K562 (cell line): ENCODE measurements around the gene COASY. TPM values are rescaled to one million over a fixed set of nuclear protein-coding genes. Genes with fewer than 3 reads are reported as not detected.

Source experiments
- BRD9 ChIP-seq: fragments of 450-650 bp; IDR thresholded peaks from 2 replicates; pipeline ENCODE4 v1.6.1; 2018; ENCODE audit warnings: low read depth; ENCODE audit not compliant: partially characterized antibody
- CXXC5 ChIP-seq: fragments of 250-450 bp; sonication (Bioruptor Pico); IDR thresholded peaks from 2 replicates; pipeline ENCODE4 v1.8.0; 2022; ENCODE audit warnings: inconsistent platforms, mild to moderate bottlenecking, moderate library complexity
- E2F1 ChIP-seq: sonication (generic); formaldehyde crosslinking; IDR thresholded peaks from 2 replicates; pipeline ENCODE4 v1.8.1; 2023; ENCODE audit warnings: mild to moderate bottlenecking, missing genetic modification reagents, moderate library complexity
- ELF1 ChIP-seq: fragments of 200-800 bp; sonication (Bioruptor generic); IDR thresholded peaks from 2 replicates; pipeline ENCODE4 v1.6.1; 2016; ENCODE audit warnings: missing genetic modification characterization, missing compliant biosample characterization
- GABPA ChIP-seq: fragments of 200-800 bp; sonication (Bioruptor generic); conservative IDR thresholded peaks from 2 replicates; pipeline ENCODE4 v1.6.1; 2016; ENCODE audit warnings: low read depth, missing genetic modification characterization, missing compliant biosample characterization
- GATAD2B ChIP-seq: fragments of 450-650 bp; IDR thresholded peaks from 2 replicates; pipeline ENCODE4 v1.6.1; 2017; ENCODE audit warnings: mild to moderate bottlenecking, borderline replicate concordance
- HDAC6 ChIP-seq: IDR thresholded peaks from 2 replicates; pipeline ENCODE4 v1.6.1; 2012; ENCODE audit warnings: low read depth, mild to moderate bottlenecking, control low read depth, inconsistent platforms, low read length, moderate library complexity
- HNRNPL ChIP-seq: fragments of 200-400 bp; formaldehyde crosslinking; IDR thresholded peaks from 2 replicates; pipeline ENCODE4 v1.6.1; 2017; ENCODE audit warnings: low read depth, mild to moderate bottlenecking, low read length
- IRF9 ChIP-seq: fragments of 450-650 bp; IDR thresholded peaks from 2 replicates; pipeline ENCODE4 v1.6.1; 2016; ENCODE audit warnings: missing biosample characterization, missing genetic modification characterization
- MAFF ChIP-seq: IDR thresholded peaks from 2 replicates; pipeline ENCODE4 v1.6.1; 2012; ENCODE audit warnings: low read length, improper control_type of control experiment
- MAFK ChIP-seq: IDR thresholded peaks from 2 replicates; pipeline ENCODE4 v1.6.1; 2011; ENCODE audit warnings: low read length, improper control_type of control experiment
- MAX ChIP-seq: sonication (generic); formaldehyde crosslinking; IDR thresholded peaks from 2 replicates; pipeline ENCODE4 v1.9.0; 2022; ENCODE audit warnings: mild to moderate bottlenecking, missing genetic modification reagents
- NFE2 ChIP-seq: IDR thresholded peaks from 2 replicates; pipeline ENCODE4 v1.6.1; 2014; ENCODE audit warnings: antibody characterized with exemption, low read depth
- POLR2B ChIP-seq: fragments of 450-650 bp; IDR thresholded peaks from 2 replicates; pipeline ENCODE4 v1.6.1; 2018; ENCODE audit warnings: low read depth; ENCODE audit not compliant: partially characterized antibody
- RBM14 ChIP-seq: fragments of 200-400 bp; formaldehyde crosslinking; IDR thresholded peaks from 2 replicates; pipeline ENCODE4 v1.6.1; 2018; ENCODE audit warnings: low read depth, mild to moderate bottlenecking, low read length, moderate library complexity, borderline replicate concordance; ENCODE audit not compliant: insufficient read depth
- RBM15 ChIP-seq: fragments of 200-400 bp; formaldehyde crosslinking; IDR thresholded peaks from 2 replicates; pipeline ENCODE4 v1.6.1; 2018; ENCODE audit warnings: mild to moderate bottlenecking, low read length, moderate library complexity; ENCODE audit not compliant: insufficient read depth
- SAP30 ChIP-seq: fragments of 200-600 bp; sonication (generic); IDR thresholded peaks from 2 replicates; pipeline ENCODE4 v1.6.1; 2012; ENCODE audit warnings: borderline replicate concordance, low read depth, mild to moderate bottlenecking, moderate library complexity, low read length, control low read depth, inconsistent platforms; ENCODE audit not compliant: insufficient read depth, poor library complexity, severe bottlenecking
- SMARCA5 ChIP-seq: fragments of 450-650 bp; IDR thresholded peaks from 2 replicates; pipeline ENCODE4 v1.6.1; 2016
- STAT5A ChIP-seq: IDR thresholded peaks from 2 replicates; pipeline ENCODE4 v1.6.1; 2012; ENCODE audit warnings: low read length, inconsistent platforms, borderline replicate concordance
- ZNF408 ChIP-seq: fragments of 250-450 bp; sonication (Bioruptor Pico); IDR thresholded peaks from 2 replicates; pipeline ENCODE4 v1.4.0; 2020; ENCODE audit warnings: low read depth, mild to moderate bottlenecking, moderate library complexity
- ZNF586 ChIP-seq: fragments of 450-650 bp; formaldehyde crosslinking; conservative IDR thresholded peaks from 2 replicates; pipeline ENCODE4 v1.4.0; 2020; ENCODE audit warnings: mild to moderate bottlenecking, moderate library complexity
- polyA plus RNA-seq, 8 experiments: library from polyadenylated mRNA; depleted of rRNA in 4 of 8; stranded (reverse) in 5 of 8; unstranded in 3 of 8; fragments of >200 nt; fragmentation: Nextera tagmentation in 2 of 8; fragmentation: Illumina TruSeq in 1 of 8; extraction: Ambion mirVana in 2 of 8; extraction: Trizol in 1 of 8; gene quantifications; 2 replicates each; pipeline versions ENCODE4 v1.2.1 to v1.2.3, GENCODE V29; 2011 to 2014; ENCODE audit warnings: inconsistent platforms in 1 of 8, missing spikeins in 1 of 8
- total RNA-seq, 7 experiments: library from RNA; depleted of rRNA in 6 of 7; stranded (reverse); fragments of >200 nt in 6 of 7; fragmentation: Illumina TruSeq in 2 of 7; extraction: Trizol in 2 of 7; gene quantifications; 2 replicates each; pipeline versions ENCODE4 v1.2.1 to v1.2.3, GENCODE V29; 2011 to 2021; ENCODE audit warnings: low replicate concordance in 1 of 7
- TF ChIP-seq, protein P1 (sequence below): sonication (generic); formaldehyde crosslinking; IDR thresholded peaks from 2 replicates; pipeline ENCODE4 v1.8.0; 2022; ENCODE audit warnings: mild to moderate bottlenecking, missing genetic modification reagents, borderline replicate concordance

The COASY gene
- total and polyA plus RNA-seq, 9 of the 15 experiments (the other 6 are each of a cell fraction or from before 2014, with no cell fraction given) = 25.4 to 175 (median 62.3) TPM

DNA sequence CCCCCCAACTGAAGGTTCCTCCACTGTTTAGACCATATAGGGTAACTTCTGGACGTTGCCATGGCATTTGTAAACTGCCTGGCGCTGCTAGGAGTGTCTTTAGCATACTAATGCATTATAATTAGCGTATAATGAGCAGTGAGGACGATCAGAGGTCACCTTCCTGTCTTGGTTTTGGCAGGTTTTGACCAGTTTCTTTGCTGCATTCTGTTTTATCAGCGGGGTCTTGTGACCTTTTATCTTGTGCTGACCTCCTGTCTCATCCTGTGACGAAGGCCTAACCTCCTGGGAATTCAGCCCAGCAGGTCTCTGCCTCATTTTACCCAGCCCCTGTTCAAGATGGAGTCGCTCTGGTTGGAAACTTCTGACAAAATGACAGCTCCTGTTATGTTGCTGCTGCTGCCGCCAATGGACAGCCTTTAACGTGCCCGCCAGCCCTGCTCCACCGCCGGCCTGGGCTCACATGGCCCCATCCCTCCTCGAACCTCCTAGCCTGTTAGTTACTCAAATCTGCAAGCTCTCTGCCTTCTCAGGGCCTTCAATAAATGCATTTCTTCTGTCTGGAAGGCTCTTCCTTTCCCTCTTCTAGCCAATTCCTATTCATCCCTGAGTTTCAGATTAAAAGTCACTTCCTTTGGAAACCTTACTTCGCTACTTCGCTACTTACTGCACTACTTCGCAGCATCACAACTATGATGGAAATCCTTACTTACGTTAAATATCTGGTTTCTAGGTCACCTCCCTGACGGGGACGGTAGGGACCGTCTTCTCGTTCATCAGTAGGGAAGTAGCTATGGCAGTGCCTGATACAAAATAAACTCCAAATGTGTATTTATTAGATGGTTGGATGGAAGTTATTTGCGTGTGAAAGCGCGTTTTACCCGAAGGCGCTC, 26.5 kb upstream of the COASY start (continued):
- no peak for TF ChIP-seq MAFF
- TF ChIP-seq SMARCA5 = no peak
- no peak for TF ChIP-seq ZNF408 (CRISPR knock-in tag)
- TF ChIP-seq NFE2 = no peak
- TF ChIP-seq MAX (CRISPR knock-in tag) = no peak
- TF ChIP-seq ELF1 = no peak
- TF ChIP-seq GATAD2B = no peak
- no peak for TF ChIP-seq HNRNPL
- TF ChIP-seq E2F1 (CRISPR knock-in tag) = no peak
- peak; percentile 52 for TF ChIP-seq BRD9
- no peak for TF ChIP-seq RBM15
- TF ChIP-seq STAT5A = no peak
- TF ChIP-seq, protein P1, sequence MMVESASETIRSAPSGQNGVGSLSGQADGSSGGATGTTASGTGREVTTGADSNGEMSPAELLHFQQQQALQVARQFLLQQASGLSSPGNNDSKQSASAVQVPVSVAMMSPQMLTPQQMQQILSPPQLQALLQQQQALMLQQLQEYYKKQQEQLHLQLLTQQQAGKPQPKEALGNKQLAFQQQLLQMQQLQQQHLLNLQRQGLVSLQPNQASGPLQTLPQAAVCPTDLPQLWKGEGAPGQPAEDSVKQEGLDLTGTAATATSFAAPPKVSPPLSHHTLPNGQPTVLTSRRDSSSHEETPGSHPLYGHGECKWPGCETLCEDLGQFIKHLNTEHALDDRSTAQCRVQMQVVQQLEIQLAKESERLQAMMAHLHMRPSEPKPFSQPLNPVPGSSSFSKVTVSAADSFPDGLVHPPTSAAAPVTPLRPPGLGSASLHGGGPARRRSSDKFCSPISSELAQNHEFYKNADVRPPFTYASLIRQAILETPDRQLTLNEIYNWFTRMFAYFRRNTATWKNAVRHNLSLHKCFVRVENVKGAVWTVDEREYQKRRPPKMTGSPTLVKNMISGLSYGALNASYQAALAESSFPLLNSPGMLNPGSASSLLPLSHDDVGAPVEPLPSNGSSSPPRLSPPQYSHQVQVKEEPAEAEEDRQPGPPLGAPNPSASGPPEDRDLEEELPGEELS (CRISPR knock-in tag) = no peak
- peak; percentile 92 for TF ChIP-seq CXXC5 (CRISPR knock-in tag)
- TF ChIP-seq IRF9 = peak; percentile 91
- TF ChIP-seq MAFK = no peak
- TF ChIP-seq ZNF586 (CRISPR knock-in tag) = peak; percentile 76; the same call in 1 of the 2 replicates
- no peak for TF ChIP-seq SAP30
- no peak for TF ChIP-seq HDAC6
- no peak for TF ChIP-seq RBM14
- peak; percentile 57 for TF ChIP-seq POLR2B
- no peak; the same call in 1 of the 2 replicates for TF ChIP-seq GABPA (tag)
